GM19193 (cell line): Measurements from ENCODE around the gene ACACB.

Experiments
- POLR2A ChIP-seq: IDR thresholded peaks from 4 replicates; pipeline ENCODE4 v1.6.1; 2011; ENCODE audit not compliant: insufficient read depth, insufficient read length; ENCODE audit errors: extremely low read depth

The ACACB gene

DNA sequence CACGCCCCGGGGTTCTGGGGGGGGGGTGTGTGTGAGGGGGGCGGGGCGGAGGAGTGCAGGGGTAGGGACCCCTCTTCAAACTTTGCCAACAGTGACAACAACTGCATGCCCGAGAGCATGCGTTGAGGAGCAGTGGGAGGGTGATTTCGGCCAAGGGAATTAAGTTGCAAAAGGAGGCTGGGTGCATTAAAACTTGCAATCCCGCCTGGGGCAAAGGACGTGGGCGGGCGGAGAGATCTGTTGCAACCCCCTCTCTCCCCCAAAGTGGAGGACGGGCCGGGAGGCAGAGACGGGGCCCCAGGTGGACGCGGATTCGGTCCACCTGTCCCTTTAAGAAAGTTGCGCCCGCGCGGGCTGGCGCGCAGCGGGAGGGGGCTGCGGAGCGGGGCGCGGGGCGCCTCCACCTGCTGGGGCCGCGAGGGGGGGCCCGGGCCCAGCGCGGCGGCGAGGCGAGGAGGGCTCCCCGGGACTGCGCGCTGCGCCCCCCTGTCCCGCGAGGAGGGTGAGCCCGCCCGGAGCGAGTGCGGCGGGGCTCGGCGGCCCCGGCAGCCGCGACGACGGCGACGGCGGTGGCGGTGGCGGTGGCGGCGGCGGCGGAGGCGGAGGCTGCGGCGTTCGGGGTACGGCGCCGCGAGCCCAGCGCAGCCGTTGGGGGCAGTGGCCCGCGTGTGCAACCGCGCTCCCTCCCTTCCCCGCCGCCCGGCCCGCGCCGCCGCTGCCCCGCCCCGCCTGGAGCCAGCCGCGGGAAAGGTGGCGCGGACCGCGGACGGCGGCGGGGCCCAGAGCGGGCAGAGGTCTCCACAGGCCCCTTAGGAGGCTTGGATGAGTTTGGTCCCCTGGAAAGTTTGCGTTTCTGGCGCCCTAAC is 193.2 kb downstream of the ACACB start:
- TF ChIP-seq POLR2A = no peak

DNA sequence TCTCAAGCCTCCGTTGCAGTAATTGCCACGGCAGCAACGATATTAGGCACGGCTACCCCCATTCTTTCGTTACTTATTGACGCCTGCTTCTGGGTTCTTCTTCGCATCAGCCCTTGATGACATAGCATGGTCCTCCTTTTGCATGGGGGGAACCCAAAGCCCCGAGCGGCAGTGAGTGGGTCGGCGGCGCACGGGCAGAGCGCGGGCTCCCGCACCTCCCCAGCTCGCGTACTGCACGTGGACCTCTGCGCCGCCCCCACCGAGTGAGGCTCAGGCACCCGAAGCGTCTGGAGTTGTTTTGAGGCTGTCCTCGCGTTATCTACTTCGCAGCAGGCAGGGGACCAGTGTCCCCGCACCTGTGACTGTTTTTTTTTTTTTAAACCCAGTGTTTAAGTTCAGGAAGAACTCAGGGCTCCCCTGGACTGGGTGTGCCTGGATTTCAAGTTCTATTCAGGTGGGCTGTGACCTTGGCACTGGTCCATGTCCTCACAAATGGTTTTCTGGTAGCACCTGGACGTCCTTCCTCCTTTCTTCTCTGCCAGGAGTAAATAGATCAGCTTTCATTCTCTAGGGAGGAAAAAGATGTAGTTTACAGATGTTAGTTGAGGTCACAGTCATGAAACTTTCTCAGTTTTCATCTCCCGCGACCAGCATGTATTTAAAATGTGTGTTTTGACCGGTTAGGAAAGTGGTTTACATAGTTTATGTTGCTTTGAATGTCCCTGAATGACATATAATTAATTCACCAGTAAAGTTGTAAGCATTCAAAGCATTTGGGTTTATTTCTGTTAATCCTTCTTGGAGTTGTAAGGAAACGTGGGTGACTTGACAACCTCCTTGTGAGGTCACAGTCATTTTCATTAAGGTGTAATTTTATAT is 194.1 kb downstream of the ACACB start:
- TF ChIP-seq POLR2A = no peak
